DOHH2 (cell line): ENCODE data around the gene SLC22A1.
"Not testable (repeated sequence)": the region's sequence is repeated elsewhere in the genome, so short reads cannot be mapped to it uniquely, and the experiment has no call there.

Experiments
- H3F3A ChIP-seq: fragments of 200-600 bp; sonication (generic), shearing (Covaris generic); 2 replicates; pipeline ENCODE4 v1.6.0; 2016; ENCODE audit warnings: antibody characterized with exemption, mild to moderate bottlenecking; ENCODE audit not compliant: control insufficient read depth, insufficient read depth
- H3K27ac ChIP-seq: fragments of 200-600 bp; sonication (generic); 2 replicates; pipeline ENCODE4 v1.5.1; 2014; ENCODE audit warnings: low read depth, mild to moderate bottlenecking, low read length, moderate library complexity
- H3K27me3 ChIP-seq: fragments of 200-600 bp; sonication (generic); 2 replicates; pipeline ENCODE4 v1.6.1; 2014; ENCODE audit warnings: mild to moderate bottlenecking, low read length, mixed read lengths; ENCODE audit not compliant: control insufficient read depth
- H3K36me3 ChIP-seq: fragments of 200-600 bp; sonication (generic); 2 replicates; pipeline ENCODE4 v1.6.1; 2014; ENCODE audit warnings: mild to moderate bottlenecking, low read length, moderate library complexity, mixed read lengths; ENCODE audit not compliant: control insufficient read depth
- H3K4me1 ChIP-seq: fragments of 200-600 bp; sonication (generic); 2 replicates; pipeline ENCODE4 v1.6.1; 2014; ENCODE audit warnings: mild to moderate bottlenecking, low read length, mixed read lengths; ENCODE audit not compliant: control insufficient read depth
- H3K4me2 ChIP-seq: fragments of 200-600 bp; sonication (generic); 2 replicates; pipeline ENCODE4 v1.6.0; 2014; ENCODE audit warnings: mild to moderate bottlenecking, low read length, moderate library complexity
- H3K4me3 ChIP-seq: fragments of 200-600 bp; sonication (generic); 2 replicates; pipeline ENCODE4 v1.5.1; 2014; ENCODE audit warnings: mild to moderate bottlenecking, low read length, mixed read lengths
- H3K79me2 ChIP-seq: fragments of 200-600 bp; sonication (generic); 2 replicates; pipeline ENCODE4 v1.6.1; 2014; ENCODE audit warnings: mild to moderate bottlenecking, low read length, mixed read lengths; ENCODE audit not compliant: control insufficient read depth
- H3K9me2 ChIP-seq: fragments of 200-600 bp; sonication (generic); replicated peaks from 2 replicates; pipeline ENCODE4 v1.6.1; 2014; ENCODE audit warnings: mild to moderate bottlenecking, low read length, mixed read lengths; ENCODE audit not compliant: control insufficient read depth
- H3K9me3 ChIP-seq: fragments of 200-600 bp; sonication (generic); 2 replicates; pipeline ENCODE4 v1.6.1; 2014; ENCODE audit warnings: antibody characterized with exemption, low read length, mixed read lengths; ENCODE audit not compliant: control insufficient read depth, insufficient read depth
- H4K20me1 ChIP-seq: fragments of 200-600 bp; sonication (generic); 2 replicates; pipeline ENCODE4 v1.6.0; 2014; ENCODE audit warnings: low read depth, mild to moderate bottlenecking, antibody characterized with exemption, low read length, moderate library complexity; ENCODE audit not compliant: control insufficient read depth, insufficient read depth
- EZH2phosphoT487 ChIP-seq: fragments of 200-600 bp; sonication (generic); IDR thresholded peaks from 2 replicates; pipeline ENCODE4 v1.6.1; 2017; ENCODE audit warnings: borderline replicate concordance, mild to moderate bottlenecking, antibody characterized with exemption, low read length, moderate library complexity, mixed read lengths
- TF ChIP-seq, protein P1 (sequence below): fragments of 200-600 bp; sonication (generic); IDR thresholded peaks from one replicate; pipeline ENCODE4 v1.5.1; 2014; ENCODE audit warnings: antibody characterized with exemption, mild to moderate bottlenecking, low read depth, low read length; ENCODE audit not compliant: poor library complexity, severe bottlenecking

SLC22A1 gene

DNA sequence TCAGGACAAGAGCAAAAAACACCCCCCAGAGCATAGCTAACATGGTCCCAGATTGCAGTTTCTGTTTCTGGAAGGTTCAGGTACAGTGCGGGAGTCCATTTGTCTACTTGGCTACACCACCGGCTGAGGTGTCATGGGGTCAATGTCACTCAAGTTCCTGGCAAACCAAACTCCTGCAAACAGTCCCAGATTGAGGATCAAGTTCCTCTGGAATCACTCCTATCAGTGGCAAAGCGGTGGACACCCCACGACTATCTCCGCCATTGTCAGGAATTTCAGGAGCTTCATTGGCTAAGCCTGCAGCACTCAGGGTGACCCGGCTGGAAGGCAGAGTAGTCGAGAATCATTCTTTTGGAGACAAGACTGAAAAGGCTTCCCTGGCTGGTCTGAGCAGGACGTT is 41.8 kb downstream of the SLC22A1 start:
- H3K4me1 ChIP-seq: no peaks in the 10 kb centered on the region
- TF ChIP-seq, protein P1, sequence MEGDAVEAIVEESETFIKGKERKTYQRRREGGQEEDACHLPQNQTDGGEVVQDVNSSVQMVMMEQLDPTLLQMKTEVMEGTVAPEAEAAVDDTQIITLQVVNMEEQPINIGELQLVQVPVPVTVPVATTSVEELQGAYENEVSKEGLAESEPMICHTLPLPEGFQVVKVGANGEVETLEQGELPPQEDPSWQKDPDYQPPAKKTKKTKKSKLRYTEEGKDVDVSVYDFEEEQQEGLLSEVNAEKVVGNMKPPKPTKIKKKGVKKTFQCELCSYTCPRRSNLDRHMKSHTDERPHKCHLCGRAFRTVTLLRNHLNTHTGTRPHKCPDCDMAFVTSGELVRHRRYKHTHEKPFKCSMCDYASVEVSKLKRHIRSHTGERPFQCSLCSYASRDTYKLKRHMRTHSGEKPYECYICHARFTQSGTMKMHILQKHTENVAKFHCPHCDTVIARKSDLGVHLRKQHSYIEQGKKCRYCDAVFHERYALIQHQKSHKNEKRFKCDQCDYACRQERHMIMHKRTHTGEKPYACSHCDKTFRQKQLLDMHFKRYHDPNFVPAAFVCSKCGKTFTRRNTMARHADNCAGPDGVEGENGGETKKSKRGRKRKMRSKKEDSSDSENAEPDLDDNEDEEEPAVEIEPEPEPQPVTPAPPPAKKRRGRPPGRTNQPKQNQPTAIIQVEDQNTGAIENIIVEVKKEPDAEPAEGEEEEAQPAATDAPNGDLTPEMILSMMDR: no peak
- no peaks in the 10 kb centered on the region for H3K9me3 ChIP-seq
- H3K79me2 ChIP-seq: no peaks in the 10 kb centered on the region
- no peaks in the 10 kb centered on the region for H4K20me1 ChIP-seq
- H3K36me3 ChIP-seq: no peaks in the 10 kb centered on the region
- H3F3A ChIP-seq: no peaks in the 10 kb centered on the region
- H3K4me3 ChIP-seq: no peak overlapping the region
- no peak overlapping the region for H3K27ac ChIP-seq
- H3K4me2 ChIP-seq: no peak overlapping the region
- no peaks in the 10 kb centered on the region for H3K9me2 ChIP-seq
- H3K27me3 ChIP-seq: no peaks in the 10 kb centered on the region

DNA sequence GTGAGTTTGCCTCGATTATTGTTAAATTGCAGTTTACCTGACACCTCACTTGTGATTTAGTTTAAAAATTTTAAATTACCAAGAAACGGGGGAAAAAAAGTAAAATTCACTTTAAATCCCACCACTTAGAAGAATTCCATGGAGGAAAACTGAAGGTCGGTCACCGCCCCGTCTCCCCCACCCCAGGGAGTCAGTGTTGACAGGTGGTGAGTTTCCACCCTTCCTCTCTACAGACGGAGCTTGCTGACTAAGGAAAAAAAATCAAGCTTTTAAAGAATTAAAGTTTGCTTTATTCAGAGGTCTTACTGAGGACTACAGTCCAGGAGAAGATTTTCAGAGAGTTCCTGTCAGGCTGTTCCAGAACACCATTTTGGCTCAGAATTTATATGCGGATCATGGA is 42.3 kb downstream of the SLC22A1 start:
- no peaks in the 10 kb centered on the region for H3K79me2 ChIP-seq

DNA sequence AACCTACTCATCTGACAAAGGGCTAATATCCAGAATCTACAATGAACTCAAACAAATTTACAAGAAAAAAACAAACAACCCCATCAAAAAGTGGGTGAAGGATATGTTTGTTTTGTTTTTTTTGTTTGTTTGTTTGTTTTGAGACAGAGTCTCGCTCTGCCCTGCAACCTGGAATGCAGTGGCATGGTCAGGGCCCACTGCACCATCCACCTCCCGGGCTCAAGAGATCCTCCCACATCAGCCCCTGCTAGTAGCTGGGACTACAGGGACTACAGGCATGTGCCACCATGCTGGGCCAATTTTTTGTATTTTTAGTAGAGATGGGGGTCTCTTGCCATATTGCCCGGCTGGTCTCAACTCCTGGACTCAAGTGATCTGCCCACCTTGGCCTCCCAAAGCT is 44.3 kb downstream of the SLC22A1 start:
- H3K36me3 ChIP-seq: not testable (repeated sequence)

More for the DNA sequence above, 42.3 kb downstream of the SLC22A1 start:
- no peak for TF ChIP-seq EZH2phosphoT487
- TF ChIP-seq, protein P1: no peak
- H4K20me1 ChIP-seq: no peaks in the 10 kb centered on the region
- no peak overlapping the region for H3K4me3 ChIP-seq
- no peak overlapping the region for H3K27ac ChIP-seq
- no peaks in the 10 kb centered on the region for H3K9me2 ChIP-seq
- H3K4me1 ChIP-seq: no peaks in the 10 kb centered on the region
- no peak overlapping the region for H3K4me2 ChIP-seq
- H3K27me3 ChIP-seq: no peaks in the 10 kb centered on the region
- no peaks in the 10 kb centered on the region for H3K36me3 ChIP-seq
- no peaks in the 10 kb centered on the region for H3K9me3 ChIP-seq
- no peaks in the 10 kb centered on the region for H3F3A ChIP-seq

DNA sequence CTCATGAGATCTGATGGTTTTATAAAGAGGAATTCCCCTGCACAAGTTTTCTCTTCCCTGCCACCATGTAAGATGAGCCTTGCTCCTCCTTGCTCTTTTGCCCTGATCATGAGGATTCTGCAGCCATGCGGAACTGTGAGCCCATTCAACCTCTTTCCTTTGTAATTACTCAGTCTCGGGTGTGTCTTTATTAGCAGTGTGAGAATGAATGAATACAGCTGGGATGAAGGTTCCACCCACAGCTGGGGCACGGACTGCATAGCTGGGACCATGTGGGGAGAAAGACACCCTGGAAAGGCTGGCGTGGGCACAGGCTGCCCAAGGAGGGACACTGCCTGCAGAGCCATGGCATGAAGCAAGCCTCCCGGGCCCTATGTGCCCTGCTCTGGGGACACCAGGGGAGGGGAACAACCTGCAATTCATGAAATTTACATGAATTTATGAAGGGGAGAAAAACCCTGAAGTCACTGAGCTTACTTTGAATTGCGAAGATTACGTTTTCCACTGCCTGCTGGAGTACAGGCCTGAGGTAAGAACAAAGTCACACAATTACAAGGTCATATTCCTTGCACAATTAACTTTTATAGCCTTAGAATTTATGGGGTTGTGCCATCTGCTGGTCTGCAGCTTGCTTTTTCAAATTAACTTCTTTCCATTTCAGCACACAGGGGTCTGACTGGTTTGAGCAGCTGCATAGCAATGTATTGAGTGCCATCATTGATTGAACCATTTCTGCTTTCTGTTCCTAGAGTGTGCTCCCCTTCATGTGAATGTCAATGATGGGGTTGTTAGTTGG is 46.2 kb downstream of the SLC22A1 start:
- H3K4me1 ChIP-seq: no peaks in the 10 kb centered on the region
- H3K9me2 ChIP-seq: no peaks in the 10 kb centered on the region
- H3K4me2 ChIP-seq: no peak overlapping the region
- peaks cover 4% of the 10 kb centered on the region for H3K27me3 ChIP-seq
- H3F3A ChIP-seq: no peaks in the 10 kb centered on the region
- H4K20me1 ChIP-seq: no peaks in the 10 kb centered on the region
- no peak overlapping the region for H3K27ac ChIP-seq
- TF ChIP-seq, protein P1: no peak
- TF ChIP-seq EZH2phosphoT487: no peak
- no peaks in the 10 kb centered on the region for H3K79me2 ChIP-seq
- no peaks in the 10 kb centered on the region for H3K36me3 ChIP-seq
- H3K9me3 ChIP-seq: no peaks in the 10 kb centered on the region
- H3K4me3 ChIP-seq: no peak overlapping the region

More for the DNA sequence above, 44.3 kb downstream of the SLC22A1 start:
- not testable (repeated sequence) for H3F3A ChIP-seq, H3K79me2 ChIP-seq, H4K20me1 ChIP-seq, H3K4me2 ChIP-seq, H3K4me3 ChIP-seq, H3K9me2 ChIP-seq, H3K27me3 ChIP-seq, H3K9me3 ChIP-seq, H3K4me1 ChIP-seq, H3K27ac ChIP-seq
